ENCODE results near the gene SUN5. TPM values are rescaled to one million over a fixed set of nuclear protein-coding genes. Genes with fewer than 3 reads are reported as not detected.

SUN5 gene
- total and polyA plus RNA-seq, 9 donors, result not detected

DNA sequence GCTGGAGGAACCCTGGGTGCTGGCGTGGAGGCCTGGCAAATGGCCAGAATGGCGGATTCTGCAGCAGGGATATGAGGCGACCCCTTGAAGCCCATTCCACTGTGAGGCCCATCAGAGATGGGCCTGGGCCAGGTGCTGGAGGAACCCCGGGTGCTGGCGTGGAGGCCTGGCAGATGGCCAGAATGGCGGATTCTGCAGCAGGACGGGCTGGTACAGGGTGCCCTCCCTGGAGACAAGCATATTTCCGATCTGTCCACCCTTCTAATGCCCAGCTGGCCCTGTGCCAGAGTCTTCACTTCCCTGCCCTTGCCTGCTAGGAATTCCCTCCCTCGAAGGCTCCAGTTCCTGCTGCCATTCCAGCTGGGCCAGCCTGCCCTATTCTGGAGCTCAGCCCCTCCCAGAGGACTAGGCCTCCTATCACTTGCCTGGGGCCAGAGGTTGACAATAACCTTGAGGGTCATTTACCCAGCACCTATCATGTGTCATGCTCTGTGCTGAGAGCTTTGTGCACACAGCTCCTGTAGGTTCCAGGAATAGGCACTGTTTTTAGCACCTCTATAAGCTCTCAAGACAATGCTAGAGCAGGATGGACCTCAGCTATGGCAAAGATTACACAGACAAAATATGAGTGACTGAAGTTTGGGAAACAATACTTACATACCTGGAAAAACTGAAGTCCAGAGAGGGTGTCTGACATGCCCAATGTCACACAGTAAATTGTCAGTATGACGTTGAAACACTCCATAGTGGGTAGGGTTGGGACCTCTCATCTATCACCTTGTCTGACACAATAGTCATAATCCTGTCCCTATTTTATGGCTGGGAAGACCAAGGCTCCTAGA is 21.4 kb downstream of the SUN5 start:
- intact Hi-C loops (cut with DNase I), result no loop called here
- no peaks in the 10 kb centered on the region for H3K4me1 ChIP-seq (ENCODE audit: insufficient read depth)

DNA sequence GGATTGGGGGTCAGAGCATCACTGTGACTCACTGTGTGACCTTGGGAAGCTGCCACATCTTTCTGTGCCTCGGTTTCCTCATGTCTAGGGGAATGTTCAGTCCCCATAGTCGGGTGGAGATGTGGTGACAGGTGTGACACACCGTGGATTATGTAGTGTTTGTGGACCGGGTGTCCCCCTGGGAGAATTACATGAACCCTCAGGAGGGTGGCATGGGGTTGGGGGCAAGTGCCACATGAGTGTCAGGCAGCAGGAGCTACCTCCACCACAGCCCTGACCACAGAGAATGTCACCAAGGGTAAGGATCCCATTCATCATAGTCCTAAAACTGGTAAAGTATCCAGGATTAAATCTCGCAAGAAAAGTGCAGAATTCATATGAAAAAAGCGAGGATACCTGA is 23.2 kb downstream of the SUN5 start:
- intact Hi-C loops (cut with DNase I), result no loop called here
- Histone ChIP-seq H3K27ac (no peak overlapping the region), H3K27me3 (no peaks in the 10 kb centered on the region), H3K4me1 (ENCODE audit: insufficient read depth) (no peaks in the 10 kb centered on the region), H3K36me3 (no peaks in the 10 kb centered on the region), H3K9me3 (no peaks in the 10 kb centered on the region), H3K4me3 (no peak overlapping the region)
- no peak for DNase-seq
- 83 to 89% (median 88%) methylated on average over 6 of the region's 6 CpGs for WGBS, 3 donors
- TF ChIP-seq, protein P1, sequence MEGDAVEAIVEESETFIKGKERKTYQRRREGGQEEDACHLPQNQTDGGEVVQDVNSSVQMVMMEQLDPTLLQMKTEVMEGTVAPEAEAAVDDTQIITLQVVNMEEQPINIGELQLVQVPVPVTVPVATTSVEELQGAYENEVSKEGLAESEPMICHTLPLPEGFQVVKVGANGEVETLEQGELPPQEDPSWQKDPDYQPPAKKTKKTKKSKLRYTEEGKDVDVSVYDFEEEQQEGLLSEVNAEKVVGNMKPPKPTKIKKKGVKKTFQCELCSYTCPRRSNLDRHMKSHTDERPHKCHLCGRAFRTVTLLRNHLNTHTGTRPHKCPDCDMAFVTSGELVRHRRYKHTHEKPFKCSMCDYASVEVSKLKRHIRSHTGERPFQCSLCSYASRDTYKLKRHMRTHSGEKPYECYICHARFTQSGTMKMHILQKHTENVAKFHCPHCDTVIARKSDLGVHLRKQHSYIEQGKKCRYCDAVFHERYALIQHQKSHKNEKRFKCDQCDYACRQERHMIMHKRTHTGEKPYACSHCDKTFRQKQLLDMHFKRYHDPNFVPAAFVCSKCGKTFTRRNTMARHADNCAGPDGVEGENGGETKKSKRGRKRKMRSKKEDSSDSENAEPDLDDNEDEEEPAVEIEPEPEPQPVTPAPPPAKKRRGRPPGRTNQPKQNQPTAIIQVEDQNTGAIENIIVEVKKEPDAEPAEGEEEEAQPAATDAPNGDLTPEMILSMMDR (IDR thresholded peaks at IDR 0.05), result no peak
- TF ChIP-seq POLR2A (IDR thresholded peaks at IDR 0.05), result no peak

More for the DNA sequence above, 21.4 kb downstream of the SUN5 start:
- Histone ChIP-seq H3K36me3 (no peaks in the 10 kb centered on the region), H3K4me3 (no peak overlapping the region), H3K9me3 (no peaks in the 10 kb centered on the region), H3K27me3 (no peaks in the 10 kb centered on the region), H3K27ac (no peak overlapping the region)
- DNase-seq, result peak in 1 of 5 donors; percentile 37
- 22 to 30% (median 28%) methylated on average over 10 of the region's 10 CpGs for WGBS, 3 donors
- TF ChIP-seq, protein P1 (IDR thresholded peaks at IDR 0.05), result no peak
- TF ChIP-seq EP300 (IDR thresholded peaks at IDR 0.05), result no peak

DNA sequence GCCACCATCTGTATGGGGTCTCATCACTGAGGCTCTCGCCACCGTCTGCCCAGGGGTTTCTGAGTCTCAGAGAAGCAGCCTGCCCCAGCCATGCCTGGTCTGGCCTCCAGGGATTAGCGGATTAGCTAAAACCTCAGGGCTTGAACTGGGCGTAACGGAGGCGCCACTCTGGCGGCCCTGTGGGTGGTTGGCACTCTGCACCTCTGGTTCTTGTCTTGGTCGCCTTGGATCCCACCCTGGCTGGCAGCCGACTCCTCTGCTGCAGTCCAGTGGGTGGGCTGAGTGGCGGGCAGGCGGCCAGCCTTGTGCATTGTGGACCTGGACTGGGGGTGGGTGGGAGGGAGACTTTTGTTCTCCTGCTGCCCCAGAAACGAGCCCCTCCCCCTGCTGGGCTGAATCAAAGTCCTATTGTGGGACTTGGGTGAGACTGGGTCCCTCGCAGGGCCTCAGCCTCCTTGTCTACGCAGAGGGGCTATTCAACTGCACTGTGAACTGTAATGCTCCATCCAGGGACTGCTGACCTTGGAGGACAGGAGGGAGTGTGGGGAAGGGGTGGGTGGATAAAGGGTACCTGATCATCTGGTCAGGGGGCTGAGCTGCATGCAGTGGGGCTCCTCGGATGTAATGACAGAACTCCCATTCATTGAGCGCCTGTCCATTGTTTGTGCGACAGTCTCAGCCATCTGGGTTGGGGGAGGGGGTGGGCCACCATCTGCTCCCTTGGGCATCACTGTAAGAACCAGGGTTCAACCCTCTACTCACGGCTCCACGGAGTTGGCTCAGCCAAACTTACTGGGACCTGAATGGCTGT is 23.9 kb downstream of the SUN5 start:
- DNase-seq, result no peak
- no peaks in the 10 kb centered on the region for H3K36me3 ChIP-seq
- no peaks in the 10 kb centered on the region for H3K27me3 ChIP-seq
- no peak overlapping the region for H3K27ac ChIP-seq
- WGBS, 3 donors, result 72 to 78% (median 72%) methylated on average over 11 to 19 of the region's 19 CpGs
- no peaks in the 10 kb centered on the region for H3K4me1 ChIP-seq (ENCODE audit: insufficient read depth)
- H3K4me3 ChIP-seq, result no peak overlapping the region
- H3K9me3 ChIP-seq, result no peaks in the 10 kb centered on the region
- intact Hi-C loops (cut with DNase I), result no loop called here
- TF ChIP-seq POLR2A (IDR thresholded peaks at IDR 0.05) (no peak), EP300 (IDR thresholded peaks at IDR 0.05) (no peak)
- TF ChIP-seq, protein P1 (IDR thresholded peaks at IDR 0.05), result no peak

DNA sequence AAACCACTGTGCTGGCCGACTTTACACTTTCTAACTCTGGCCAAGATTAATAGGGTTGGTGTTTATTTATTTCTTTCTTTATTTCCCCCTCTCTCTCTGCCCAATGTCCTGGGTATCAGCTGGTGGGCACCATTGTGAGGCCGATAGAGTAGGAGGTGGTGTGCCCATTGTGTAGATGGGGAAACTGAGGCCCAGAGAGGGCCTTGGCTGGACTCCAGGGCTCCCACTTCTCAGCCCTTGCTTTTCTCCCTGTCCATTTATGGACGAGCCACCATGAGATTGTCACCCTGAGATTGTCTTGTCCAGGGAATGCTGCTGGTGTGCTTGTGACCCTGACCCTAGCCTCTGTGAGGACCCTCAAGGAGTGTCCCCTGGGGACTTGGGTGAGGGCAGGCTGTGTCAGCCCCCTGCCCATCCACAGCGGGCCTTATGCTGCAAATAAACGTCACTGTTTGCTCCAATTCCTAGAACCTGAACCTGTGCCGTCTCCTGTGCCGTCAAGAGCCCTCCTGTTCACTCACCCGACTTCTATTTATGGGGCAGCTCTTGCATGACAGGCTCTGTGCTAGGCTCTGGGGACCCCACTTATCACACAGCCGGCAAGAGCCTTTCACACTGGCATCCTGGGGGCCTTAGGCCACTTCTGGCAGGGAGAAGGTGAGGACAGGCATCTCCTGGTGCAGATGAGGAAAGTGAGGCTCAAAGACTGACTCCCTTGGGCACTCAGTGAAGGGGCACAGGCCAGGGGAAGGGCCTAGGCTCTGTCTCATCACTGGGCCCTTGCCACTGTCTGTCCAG is 24.8 kb downstream of the SUN5 start:
- H3K27ac ChIP-seq, result no peak overlapping the region
- DNase-seq, result no peak
- H3K9me3 ChIP-seq, result no peaks in the 10 kb centered on the region
- no peak overlapping the region for H3K4me3 ChIP-seq
- H3K36me3 ChIP-seq, result no peaks in the 10 kb centered on the region
- H3K4me1 ChIP-seq (ENCODE audit: insufficient read depth), result no peaks in the 10 kb centered on the region
- 76 to 84% (median 78%) methylated on average over 9 of the region's 9 CpGs for WGBS, 3 donors
- TF ChIP-seq EP300 (IDR thresholded peaks at IDR 0.05), result no peak
- TF ChIP-seq POLR2A (IDR thresholded peaks at IDR 0.05), result no peak
- TF ChIP-seq, protein P1 (IDR thresholded peaks at IDR 0.05), result no peak
- H3K27me3 ChIP-seq, result no peaks in the 10 kb centered on the region
- intact Hi-C loops (cut with DNase I), result no loop called here

Data from ovary (tissue), 9 donors.